Glutamatergic neuron (in vitro differentiated cells): Measurements from ENCODE around the gene ST6GALNAC5. TPM values are rescaled to one million over a fixed set of nuclear protein-coding genes. Genes with fewer than 3 reads are reported as not detected.

Source experiments
- DNase-seq: peaks from one replicate; pipeline ENCODE4 v3.0.0; 2022
- H3K27ac Mint-ChIP-seq: one replicate; pipeline ENCODE4 v1.8.0; 2020; ENCODE audit warnings: mild to moderate bottlenecking, mixed read lengths, inconsistent platforms; ENCODE audit not compliant: unreplicated experiment
- H3K27me3 Mint-ChIP-seq: one replicate; pipeline ENCODE4 v1.8.0; 2020; ENCODE audit warnings: mild to moderate bottlenecking, moderate library complexity, mixed read lengths, inconsistent platforms; ENCODE audit not compliant: unreplicated experiment
- H3K36me3 Mint-ChIP-seq: one replicate; pipeline ENCODE4 v1.8.0; 2020; ENCODE audit warnings: mild to moderate bottlenecking, mixed read lengths, inconsistent platforms; ENCODE audit not compliant: unreplicated experiment
- H3K4me1 Mint-ChIP-seq: one replicate; pipeline ENCODE4 v1.8.0; 2020; ENCODE audit warnings: mild to moderate bottlenecking, low read depth, mixed read lengths, inconsistent platforms; ENCODE audit not compliant: unreplicated experiment
- H3K4me3 Mint-ChIP-seq: one replicate; pipeline ENCODE4 v1.8.0; 2020; ENCODE audit warnings: mild to moderate bottlenecking, mixed read lengths, inconsistent platforms; ENCODE audit not compliant: unreplicated experiment
- H3K9me3 Mint-ChIP-seq: one replicate; pipeline ENCODE4 v1.8.0; 2020; ENCODE audit warnings: mild to moderate bottlenecking, moderate library complexity, mixed read lengths, inconsistent platforms; ENCODE audit not compliant: unreplicated experiment
- total RNA-seq: library from RNA; stranded (reverse); fragmentation: NEBNext Ultra II Directional; extraction: Animal tissue kit (Norgen Biotek cat#: 25700); gene quantifications from one replicate; pipeline ENCODE4 v1.2.1, GENCODE V29; 2021; ENCODE audit not compliant: unreplicated experiment
- TF ChIP-seq, protein P1 (sequence below): fragments of 200-600 bp; sonication (generic); IDR thresholded peaks from one replicate; pipeline ENCODE4 v1.5.0; 2021; ENCODE audit not compliant: partially characterized antibody, unreplicated experiment

Gene ST6GALNAC5
- total RNA-seq, 1 donor from 2014 or later: 141 TPM

DNA sequence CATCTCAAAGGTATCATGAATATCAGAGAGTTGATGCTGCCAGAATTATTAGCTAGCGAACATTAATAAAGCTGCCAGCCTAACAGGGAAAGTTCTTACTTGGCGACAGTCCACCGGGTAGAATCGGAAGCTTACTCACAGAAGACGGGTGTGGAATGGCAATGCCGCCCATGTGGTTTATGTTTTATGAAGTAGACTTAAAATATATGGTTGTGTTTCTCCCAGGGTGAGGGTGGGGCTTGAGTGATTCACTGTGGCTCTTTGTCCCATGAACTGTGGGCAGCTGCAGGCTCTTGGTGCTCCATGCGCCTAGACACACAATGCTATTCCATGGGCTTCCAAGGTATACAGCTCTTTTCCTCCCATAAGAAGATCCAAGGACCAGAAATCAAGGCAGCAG is 189.2 kb downstream of the ST6GALNAC5 start:
- H3K4me3 Mint-ChIP-seq: no peak overlapping the region
- TF ChIP-seq, protein P1, sequence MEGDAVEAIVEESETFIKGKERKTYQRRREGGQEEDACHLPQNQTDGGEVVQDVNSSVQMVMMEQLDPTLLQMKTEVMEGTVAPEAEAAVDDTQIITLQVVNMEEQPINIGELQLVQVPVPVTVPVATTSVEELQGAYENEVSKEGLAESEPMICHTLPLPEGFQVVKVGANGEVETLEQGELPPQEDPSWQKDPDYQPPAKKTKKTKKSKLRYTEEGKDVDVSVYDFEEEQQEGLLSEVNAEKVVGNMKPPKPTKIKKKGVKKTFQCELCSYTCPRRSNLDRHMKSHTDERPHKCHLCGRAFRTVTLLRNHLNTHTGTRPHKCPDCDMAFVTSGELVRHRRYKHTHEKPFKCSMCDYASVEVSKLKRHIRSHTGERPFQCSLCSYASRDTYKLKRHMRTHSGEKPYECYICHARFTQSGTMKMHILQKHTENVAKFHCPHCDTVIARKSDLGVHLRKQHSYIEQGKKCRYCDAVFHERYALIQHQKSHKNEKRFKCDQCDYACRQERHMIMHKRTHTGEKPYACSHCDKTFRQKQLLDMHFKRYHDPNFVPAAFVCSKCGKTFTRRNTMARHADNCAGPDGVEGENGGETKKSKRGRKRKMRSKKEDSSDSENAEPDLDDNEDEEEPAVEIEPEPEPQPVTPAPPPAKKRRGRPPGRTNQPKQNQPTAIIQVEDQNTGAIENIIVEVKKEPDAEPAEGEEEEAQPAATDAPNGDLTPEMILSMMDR: no peak
- no peaks in the 10 kb centered on the region for H3K27me3 Mint-ChIP-seq
- no peak for DNase-seq
- peaks cover 35% of the 10 kb centered on the region for H3K36me3 Mint-ChIP-seq
- peak overlapping the region; percentile 60 for H3K27ac Mint-ChIP-seq
- H3K4me1 Mint-ChIP-seq: peaks cover 4% of the 10 kb centered on the region
- peaks cover 4% of the 10 kb centered on the region for H3K9me3 Mint-ChIP-seq

DNA sequence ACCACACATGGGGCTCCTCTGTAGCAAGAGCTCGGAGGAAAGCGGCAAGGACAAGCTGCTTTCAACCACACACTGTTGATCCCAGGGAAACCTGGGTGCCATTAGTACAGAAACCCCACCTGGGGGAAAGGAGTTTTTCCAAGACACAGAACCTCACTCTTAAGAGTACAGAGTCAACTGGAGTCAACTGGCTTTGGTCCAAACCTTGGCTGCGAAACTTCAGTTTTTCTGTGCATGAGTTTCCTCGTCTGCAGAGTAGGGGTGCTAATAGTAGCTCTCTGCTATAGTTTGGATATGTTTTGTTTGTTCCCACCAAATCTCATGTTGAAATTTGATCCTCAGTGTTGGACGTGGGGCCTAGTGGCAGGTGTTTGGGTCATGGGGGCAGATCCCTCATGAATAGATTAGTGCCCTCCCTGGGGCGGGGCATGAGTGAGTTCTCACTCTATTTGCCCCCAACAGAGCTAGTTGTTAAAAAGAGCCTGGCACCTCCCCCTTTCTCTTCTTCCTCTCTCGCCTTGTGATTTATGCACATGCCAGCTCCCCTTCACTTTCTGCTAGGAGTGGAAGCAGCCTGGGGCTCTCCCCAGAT is 190.8 kb downstream of the ST6GALNAC5 start:
- TF ChIP-seq, protein P1: no peak
- peaks cover 2% of the 10 kb centered on the region for H3K9me3 Mint-ChIP-seq
- H3K4me1 Mint-ChIP-seq: peaks cover 4% of the 10 kb centered on the region
- H3K4me3 Mint-ChIP-seq: peak overlapping the region; percentile 61
- H3K27ac Mint-ChIP-seq: no peak overlapping the region
- no peak for DNase-seq
- H3K27me3 Mint-ChIP-seq: no peaks in the 10 kb centered on the region
- peaks cover 35% of the 10 kb centered on the region for H3K36me3 Mint-ChIP-seq

- TF ChIP-seq, protein P1: no peak
- Mint-ChIP-seq H3K9me3 (no peaks in the 10 kb centered on the region), H3K4me1 (peaks cover 4% of the 10 kb centered on the region)
These were observed 192.7 kb downstream of the ST6GALNAC5 start for GRCh38 chr1:77060000-77060399.

GRCh38 chr1:77061162-77061561 is 193.9 kb downstream of the ST6GALNAC5 start:
- Mint-ChIP-seq H3K36me3 (peaks cover 12% of the 10 kb centered on the region), H3K4me3 (no peak overlapping the region), H3K27ac (no peak overlapping the region), H3K27me3 (no peaks in the 10 kb centered on the region), H3K9me3 (no peaks in the 10 kb centered on the region), H3K4me1 (peaks cover 7% of the 10 kb centered on the region)
- no peak for DNase-seq
- TF ChIP-seq, protein P1: no peak

More at GRCh38 chr1:77060000-77060399, 192.7 kb downstream of the ST6GALNAC5 start:
- no peaks in the 10 kb centered on the region for H3K27me3 Mint-ChIP-seq
- H3K4me3 Mint-ChIP-seq: no peak overlapping the region
- no peak for DNase-seq
- H3K36me3 Mint-ChIP-seq: peaks cover 20% of the 10 kb centered on the region
- H3K27ac Mint-ChIP-seq: no peak overlapping the region

- Mint-ChIP-seq H3K27ac (no peak overlapping the region), H3K9me3 (no peaks in the 10 kb centered on the region), H3K36me3 (peaks cover 4% of the 10 kb centered on the region), H3K27me3 (no peaks in the 10 kb centered on the region), H3K4me3 (no peak overlapping the region), H3K4me1 (peaks cover 8% of the 10 kb centered on the region)
- TF ChIP-seq, protein P1: no peak
- DNase-seq: no peak
These were observed 195.8 kb downstream of the ST6GALNAC5 start for GRCh38 chr1:77063118-77063517.
